HepG2 (cell line): ENCODE results near the gene PIK3C3. TPM values are rescaled to one million over a fixed set of nuclear protein-coding genes. Genes with fewer than 3 reads are reported as not detected.

Experiments
- ATAC-seq: fragments of 200-7000 bp; cut with Tn5 transposase; 3 replicates; pipeline ENCODE4 v1.9.1; 2020; ENCODE audit warnings: mild to moderate bottlenecking, moderate library complexity
- BruUV-seq: library from RNA; stranded (reverse); fragments of 400-500 nt; replicated peaks from 2 replicates; lab custom pipeline; 2021; lab: Mats Ljungman, UMichigan
- CTCF ChIA-PET: fragments of 300-600 bp; formaldehyde crosslinking; extraction: SDS; loops from one replicate; lab custom pipeline; 2021; ENCODE audit warnings: low total read pairs, inconsistent platforms, low intra/inter-chr PET ratio; lab: Yijun Ruan, JAX
- POLR2A ChIA-PET: fragments of 350-600 bp; sonication (Branson Sonifier 250); formaldehyde crosslinking; loops from one replicate; lab custom pipeline; 2020; ENCODE audit warnings: antibody characterized with exemption, inconsistent platforms; lab: Yijun Ruan, JAX
- DNase-seq: peaks from one replicate; pipeline ENCODE4 v3.0.0-alpha.2; 2015; ENCODE audit warnings: low spot score
- FAIRE-seq: peaks from 3 replicates; lab custom pipeline; 2011; peaks lifted over from hg19 to GRCh38; lab: Jason Lieb, UNC
- H2AFZ ChIP-seq: one replicate; pipeline ENCODE4 v1.6.1; 2011; ENCODE audit warnings: low read length, inconsistent platforms
- H3K27ac ChIP-seq: fragments of 300-600 bp; 3 replicates; pipeline ENCODE4 v1.8.0; 2011; ENCODE audit warnings: mixed run types, mild to moderate bottlenecking, mixed read lengths, low read length, inconsistent platforms; ENCODE audit not compliant: insufficient read depth; ENCODE audit errors: extremely low read length
- H3K27me3 ChIP-seq, 2 experiments: fragments of 200-600 bp in 1 of 2; 2 replicates in 1 of 2; 3 replicates in 1 of 2; pipeline versions ENCODE4 v1.6.0 to v1.8.0; 2011; ENCODE audit warnings: low read length in 2 of 2, mild to moderate bottlenecking in 2 of 2, moderate library complexity in 2 of 2, inconsistent platforms in 1 of 2; ENCODE audit not compliant: insufficient read depth in 2 of 2, control insufficient read depth in 1 of 2
- H3K36me3 ChIP-seq, 2 experiments: fragments of 200-600 bp in 1 of 2; replicated peaks in 1 of 2; 2 replicates in 1 of 2; 3 replicates in 1 of 2; pipeline versions ENCODE4 v1.5.1 to v1.8.0; 2011; ENCODE audit warnings: low read length in 2 of 2, inconsistent platforms in 1 of 2; ENCODE audit not compliant: insufficient read depth in 2 of 2, control insufficient read depth in 1 of 2
- H3K4me1 ChIP-seq: 2 replicates; pipeline ENCODE4 v1.5.1; 2012; ENCODE audit warnings: low read length, inconsistent platforms; ENCODE audit not compliant: insufficient read depth
- H3K4me2 ChIP-seq: 2 replicates; pipeline ENCODE4 v1.6.0; 2011; ENCODE audit warnings: low read depth, low read length, inconsistent platforms
- H3K4me3 ChIP-seq, 3 experiments: fragments of 200-600 bp in 1 of 3; sonication (generic), shearing (Covaris generic) in 1 of 3; replicated peaks in 1 of 3; 2 replicates each; pipeline ENCODE4 v1.5.1; 2011 to 2016; ENCODE audit warnings: low read length in 3 of 3, inconsistent platforms in 2 of 3, low read depth in 2 of 3, mild to moderate bottlenecking in 2 of 3, control low read depth in 1 of 3, mixed read lengths in 1 of 3; ENCODE audit not compliant: insufficient read depth in 1 of 3
- H3K79me2 ChIP-seq: one replicate; pipeline ENCODE4 v1.6.1; 2011; ENCODE audit warnings: low read length, inconsistent platforms; ENCODE audit not compliant: insufficient read depth
- H3K9ac ChIP-seq: 2 replicates; pipeline ENCODE4 v1.6.0; 2011; ENCODE audit warnings: mild to moderate bottlenecking, low read depth, low read length, inconsistent platforms; ENCODE audit not compliant: insufficient read depth
- H3K9me3 ChIP-seq: 2 replicates; pipeline ENCODE4 v1.5.1; 2012; ENCODE audit warnings: mild to moderate bottlenecking, low read length
- H4K20me1 ChIP-seq: 2 replicates; pipeline ENCODE4 v1.6.0; 2011; ENCODE audit warnings: inconsistent platforms, mild to moderate bottlenecking, low read length, moderate library complexity; ENCODE audit not compliant: insufficient read depth
- CHCHD3 ChIP-seq: sonication (generic); formaldehyde crosslinking; IDR thresholded peaks from 2 replicates; pipeline ENCODE4 v1.8.0; 2022; ENCODE audit warnings: mild to moderate bottlenecking, missing genetic modification reagents, moderate library complexity
- ETV5 ChIP-seq: IDR thresholded peaks from 2 replicates; pipeline ENCODE4 v1.6.1; 2018; ENCODE audit warnings: missing biosample characterization, missing genetic modification reagents, inconsistent platforms, borderline replicate concordance
- FOXP1 ChIP-seq, 2 experiments: fragments of 450-650 bp in 1 of 2; IDR thresholded peaks; 2 replicates each; pipeline ENCODE4 v1.6.1; 2017 to 2018; ENCODE audit warnings: antibody characterized with exemption in 1 of 2
- HNF4A ChIP-seq: sonication (generic); formaldehyde crosslinking; IDR thresholded peaks from 2 replicates; pipeline ENCODE4 v1.4.0; 2020; ENCODE audit warnings: missing genetic modification reagents
- NFE2L1 ChIP-seq: sonication (generic); formaldehyde crosslinking; IDR thresholded peaks from 2 replicates; pipeline ENCODE4 v1.4.0; 2020; ENCODE audit warnings: missing genetic modification reagents, mild to moderate bottlenecking, borderline replicate concordance
- SUZ12 ChIP-seq: fragments of 150-350 bp; IDR thresholded peaks from 2 replicates; pipeline ENCODE4 v1.6.1; 2014; ENCODE audit warnings: low read depth, low read length
- ZFYVE20 ChIP-seq: sonication (generic); formaldehyde crosslinking; IDR thresholded peaks from 2 replicates; pipeline ENCODE4 v1.8.0; 2023; ENCODE audit warnings: low read depth, mild to moderate bottlenecking, moderate library complexity, missing genetic modification reagents, borderline replicate concordance
- ZNF329 ChIP-seq: sonication (generic); formaldehyde crosslinking; IDR thresholded peaks from 2 replicates; pipeline ENCODE4 v1.9.0; 2021; ENCODE audit warnings: low read depth, mild to moderate bottlenecking, missing genetic modification reagents
- ZNF335 ChIP-seq: sonication (generic); formaldehyde crosslinking; IDR thresholded peaks from 2 replicates; pipeline ENCODE4 v1.4.0; 2020; ENCODE audit warnings: missing genetic modification reagents
- ZNF607 ChIP-seq: sonication (generic); formaldehyde crosslinking; IDR thresholded peaks from 2 replicates; pipeline ENCODE4 v1.5.1; 2020; ENCODE audit warnings: missing genetic modification reagents, mild to moderate bottlenecking, borderline replicate concordance
- in situ Hi-C: cut with HindIII; loops from 2 replicates; pipeline ENCODE4 v1.10.0; 2017; ENCODE audit warnings: low pct_unique_long_range_greater_than_20kb; ENCODE audit not compliant: extremely low pct_ligation_motif_present
- intact Hi-C: fragments of 100-400 bp; cut with micrococcal nuclease; formaldehyde crosslinking; loops from one replicate; pipeline ENCODE4 v1.10.0; 2022; ENCODE audit not compliant: unreplicated experiment
- polyA plus RNA-seq, 8 experiments: library from polyadenylated mRNA; depleted of rRNA in 3 of 8; stranded (reverse) in 7 of 8; unstranded in 1 of 8; fragments of >200 nt; fragmentation: Illumina TruSeq in 4 of 8; extraction: Trizol in 4 of 8; gene quantifications; 2 replicates each; pipeline versions ENCODE4 v1.2.1 to v1.2.3, GENCODE V29; 2011 to 2016; ENCODE audit warnings: low read depth in 4 of 8, missing spikeins in 1 of 8, mixed read lengths in 1 of 8; ENCODE audit not compliant: insufficient read depth in 1 of 8
- total RNA-seq, 5 experiments: library from RNA; depleted of rRNA; stranded (reverse); fragments of >200 nt; fragmentation: Illumina TruSeq; extraction: Trizol; gene quantifications; 2 replicates each; pipeline ENCODE4 v1.2.3, GENCODE V29; 2016; ENCODE audit warnings: low read depth in 1 of 5
- TF ChIP-seq, protein P1 (sequence below): IDR thresholded peaks from 2 replicates; pipeline ENCODE4 v1.6.1; 2016; ENCODE audit warnings: mild to moderate bottlenecking, missing biosample characterization, missing genetic modification reagents
- TF ChIP-seq, protein P2 (sequence below): sonication (generic); formaldehyde crosslinking; conservative IDR thresholded peaks from 2 replicates; pipeline ENCODE4 v1.4.0; 2020; ENCODE audit warnings: missing genetic modification reagents
- TF ChIP-seq, protein P3 (sequence below): sonication (generic); formaldehyde crosslinking; IDR thresholded peaks from 2 replicates; pipeline ENCODE4 v1.8.1; 2022; ENCODE audit warnings: mild to moderate bottlenecking, missing genetic modification reagents
- TF ChIP-seq, protein P4 (sequence below): sonication (generic); formaldehyde crosslinking; IDR thresholded peaks from 2 replicates; pipeline ENCODE4 v1.8.0; 2022; ENCODE audit warnings: mild to moderate bottlenecking, missing genetic modification reagents, moderate library complexity

The PIK3C3 gene
- total and polyA plus RNA-seq, 2 of the 13 experiments (the other 11 are each of a cell fraction or from before 2014, with no cell fraction given): 42.8 to 46.4 TPM

DNA sequence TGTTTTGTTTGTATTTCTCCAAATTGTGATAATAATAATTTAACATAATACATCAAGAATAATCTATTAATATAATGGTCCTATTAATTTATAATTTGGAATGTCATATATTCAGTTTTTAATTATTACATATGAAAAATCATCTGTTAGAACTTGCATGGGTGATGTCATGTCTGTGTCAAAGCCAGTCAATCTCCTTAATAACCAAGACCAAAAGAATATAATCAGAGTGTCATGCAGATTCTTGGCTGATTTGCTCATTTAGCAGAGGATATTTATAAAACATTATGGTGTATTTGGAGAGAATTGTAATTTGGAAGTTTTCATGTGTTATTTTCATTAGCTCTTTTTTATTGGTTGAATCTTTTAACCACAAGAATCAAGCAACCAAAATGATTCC, 96.4 kb downstream of the PIK3C3 start:
- Histone ChIP-seq H3K9ac (no peak overlapping the region), H3K36me3 (peaks cover 2 to 7% of the 10 kb centered on the region in 2 experiments; a peak in 4 of 5 replicates), H2AFZ (no peak overlapping the region), H3K27me3 (no peaks in the 10 kb centered on the region), H3K4me2 (no peak overlapping the region), H3K27ac (no peak overlapping the region), H3K9me3 (no peaks in the 10 kb centered on the region), H3K4me3 (no peak overlapping the region), H3K4me1 (peaks cover 21% of the 10 kb centered on the region), H4K20me1 (no peaks in the 10 kb centered on the region), H3K79me2 (no peaks in the 10 kb centered on the region)
- DNase-seq: no peak
- intact Hi-C loops: loop anchor here (5.0 to 10.0 kb wide), 3 partner anchors 1346 to 1543 kb away; no protein-coding TSS in a partner anchor
- POLR2A ChIA-PET: no interaction called here
- CTCF ChIA-PET: interaction anchor here (1.4 kb wide), 1 partner anchor 1221 kb away, joined by 4 read pairs; no protein-coding TSS in a partner anchor
- no peak for ATAC-seq
- TF ChIP-seq, protein P1, sequence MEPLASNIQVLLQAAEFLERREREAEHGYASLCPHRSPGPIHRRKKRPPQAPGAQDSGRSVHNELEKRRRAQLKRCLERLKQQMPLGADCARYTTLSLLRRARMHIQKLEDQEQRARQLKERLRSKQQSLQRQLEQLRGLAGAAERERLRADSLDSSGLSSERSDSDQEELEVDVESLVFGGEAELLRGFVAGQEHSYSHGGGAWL (CRISPR knock-in tag): no peak
- TF ChIP-seq NFE2L1 (CRISPR knock-in tag) (no peak), ZNF329 (CRISPR knock-in tag) (no peak), CHCHD3 (CRISPR knock-in tag) (no peak), ETV5 (CRISPR knock-in tag) (no peak), ZNF335 (CRISPR knock-in tag) (no peak), FOXP1 (IDR thresholded peaks at IDR 0.05) (no peak), FOXP1 (CRISPR knock-in tag; IDR thresholded peaks at IDR 0.05) (no peak), ZNF607 (CRISPR knock-in tag) (no peak), SUZ12 (no peak), HNF4A (CRISPR knock-in tag) (no peak), ZFYVE20 (CRISPR knock-in tag) (no peak)
- TF ChIP-seq, protein P2, sequence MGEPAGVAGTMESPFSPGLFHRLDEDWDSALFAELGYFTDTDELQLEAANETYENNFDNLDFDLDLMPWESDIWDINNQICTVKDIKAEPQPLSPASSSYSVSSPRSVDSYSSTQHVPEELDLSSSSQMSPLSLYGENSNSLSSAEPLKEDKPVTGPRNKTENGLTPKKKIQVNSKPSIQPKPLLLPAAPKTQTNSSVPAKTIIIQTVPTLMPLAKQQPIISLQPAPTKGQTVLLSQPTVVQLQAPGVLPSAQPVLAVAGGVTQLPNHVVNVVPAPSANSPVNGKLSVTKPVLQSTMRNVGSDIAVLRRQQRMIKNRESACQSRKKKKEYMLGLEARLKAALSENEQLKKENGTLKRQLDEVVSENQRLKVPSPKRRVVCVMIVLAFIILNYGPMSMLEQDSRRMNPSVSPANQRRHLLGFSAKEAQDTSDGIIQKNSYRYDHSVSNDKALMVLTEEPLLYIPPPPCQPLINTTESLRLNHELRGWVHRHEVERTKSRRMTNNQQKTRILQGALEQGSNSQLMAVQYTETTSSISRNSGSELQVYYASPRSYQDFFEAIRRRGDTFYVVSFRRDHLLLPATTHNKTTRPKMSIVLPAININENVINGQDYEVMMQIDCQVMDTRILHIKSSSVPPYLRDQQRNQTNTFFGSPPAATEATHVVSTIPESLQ (CRISPR knock-in tag): no peak
- TF ChIP-seq, protein P3, sequence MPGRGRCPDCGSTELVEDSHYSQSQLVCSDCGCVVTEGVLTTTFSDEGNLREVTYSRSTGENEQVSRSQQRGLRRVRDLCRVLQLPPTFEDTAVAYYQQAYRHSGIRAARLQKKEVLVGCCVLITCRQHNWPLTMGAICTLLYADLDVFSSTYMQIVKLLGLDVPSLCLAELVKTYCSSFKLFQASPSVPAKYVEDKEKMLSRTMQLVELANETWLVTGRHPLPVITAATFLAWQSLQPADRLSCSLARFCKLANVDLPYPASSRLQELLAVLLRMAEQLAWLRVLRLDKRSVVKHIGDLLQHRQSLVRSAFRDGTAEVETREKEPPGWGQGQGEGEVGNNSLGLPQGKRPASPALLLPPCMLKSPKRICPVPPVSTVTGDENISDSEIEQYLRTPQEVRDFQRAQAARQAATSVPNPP: no peak
- TF ChIP-seq, protein P4, sequence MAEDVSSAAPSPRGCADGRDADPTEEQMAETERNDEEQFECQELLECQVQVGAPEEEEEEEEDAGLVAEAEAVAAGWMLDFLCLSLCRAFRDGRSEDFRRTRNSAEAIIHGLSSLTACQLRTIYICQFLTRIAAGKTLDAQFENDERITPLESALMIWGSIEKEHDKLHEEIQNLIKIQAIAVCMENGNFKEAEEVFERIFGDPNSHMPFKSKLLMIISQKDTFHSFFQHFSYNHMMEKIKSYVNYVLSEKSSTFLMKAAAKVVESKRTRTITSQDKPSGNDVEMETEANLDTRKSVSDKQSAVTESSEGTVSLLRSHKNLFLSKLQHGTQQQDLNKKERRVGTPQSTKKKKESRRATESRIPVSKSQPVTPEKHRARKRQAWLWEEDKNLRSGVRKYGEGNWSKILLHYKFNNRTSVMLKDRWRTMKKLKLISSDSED: no peak
- FAIRE-seq: no peak
- in situ Hi-C loops: loop anchor here (10.0 kb wide), 2 partner anchors 1223 to 1513 kb away; partner anchors contain the start of gene SYT4
- no TSS peak for BruUV-seq
